ENCODE data around the gene CNTNAP5. TPM values are rescaled to one million over a fixed set of nuclear protein-coding genes. Genes with fewer than 3 reads are reported as not detected.

Gene CNTNAP5
- total and polyA plus RNA-seq, 2 of the 4 experiments (the other 2 are of a cell fraction): not detected

DNA sequence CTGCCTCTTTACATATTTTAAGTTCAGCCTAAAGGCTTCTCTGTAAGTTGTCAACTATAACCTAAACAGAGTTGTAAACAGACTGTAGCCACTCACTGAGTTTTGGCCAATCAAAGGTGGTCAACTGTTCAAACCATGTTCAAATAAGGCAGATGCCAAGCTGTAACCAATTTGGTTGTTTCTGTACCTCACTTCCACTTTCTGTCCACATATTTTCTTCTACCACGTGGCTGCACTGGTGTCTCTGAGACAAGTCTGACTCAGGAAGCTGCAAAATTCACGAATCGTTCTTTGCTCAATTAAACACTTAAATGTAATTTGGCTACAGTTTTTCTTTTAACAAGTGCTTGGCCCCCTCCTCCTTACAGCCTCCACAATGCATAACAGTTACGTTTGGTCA is 555.2 kb downstream of the CNTNAP5 start:
- TF ChIP-seq NFE2L2 (IDR thresholded peaks at IDR 0.05; ENCODE audit: low read depth, low read length): no peak
- no peak for TF ChIP-seq SMC3 (IDR thresholded peaks at IDR 0.05; ENCODE audit: low read depth, low read length)
- Histone ChIP-seq H4K5ac (ENCODE audit: low read depth, low read length) (no peak overlapping the region), H4K8ac (ENCODE audit: low read depth in 2 of 2, low read length in 2 of 2) (no peak overlapping the region), H3K9me1 (ENCODE audit: insufficient read depth, low read length) (no peaks in the 10 kb centered on the region), H3K36me3 (ENCODE audit: control insufficient read depth, insufficient read depth, low read length) (no peaks in the 10 kb centered on the region), H3K4me3 (ENCODE audit: insufficient read depth, low read depth, low read length) (no peak overlapping the region), H3K23ac (ENCODE audit: low read depth, low read length) (no peak overlapping the region), H2BK120ac (ENCODE audit: low read depth, low read length) (no peak overlapping the region), H3K18ac (ENCODE audit: low read depth, low read length) (no peak overlapping the region), H2AK5ac (ENCODE audit: low read depth, low read length) (no peak overlapping the region), H4K20me1 (ENCODE audit: insufficient read depth, low read length) (no peaks in the 10 kb centered on the region), H2AK9ac (replicated peaks; ENCODE audit: low read depth, low read length, poor library complexity) (no peak overlapping the region), H3K9me3 (ENCODE audit: control insufficient read depth, insufficient read depth, low read length) (no peaks in the 10 kb centered on the region), H2BK5ac (ENCODE audit: low read depth, low read length, poor library complexity, severe bottlenecking) (no peak overlapping the region), H3K27me3 (ENCODE audit: control insufficient read depth, insufficient read depth, low read length) (no peaks in the 10 kb centered on the region), H4K91ac (ENCODE audit: insufficient read depth, low read depth, low read length) (no peak overlapping the region), H2BK20ac (ENCODE audit: low read depth, low read length) (no peak overlapping the region), H3K9ac (ENCODE audit: low read depth, low read length) (no peak overlapping the region), H3K4me2 (ENCODE audit: low read depth, low read length) (no peak overlapping the region), H2BK15ac (ENCODE audit: low read depth, low read length) (no peak overlapping the region), H3K14ac (replicated peaks; ENCODE audit: low read depth, low read length) (no peak overlapping the region), H3K79me1 (ENCODE audit: low read depth in 1 of 2, low read length in 2 of 2) (no peaks in the 10 kb centered on the region), H3K27ac (ENCODE audit: insufficient read depth, low read length) (no peak overlapping the region), H3K4me1 (ENCODE audit: control insufficient read depth, insufficient read depth, low read length) (no peaks in the 10 kb centered on the region), H3K56ac (ENCODE audit: extremely low read depth, insufficient read depth, low read length) (no peak overlapping the region), H3K4ac (ENCODE audit: low read depth, low read length) (no peak overlapping the region), H2AFZ (replicated peaks; ENCODE audit: low read length, poor library complexity) (no peak overlapping the region)
- dilution Hi-C loops (cut with HindIII; ENCODE audit: low sequenced_read_pairs, unreplicated experiment) (no loop called here), in situ Hi-C loops (cut with MboI; ENCODE audit: low sequenced_read_pairs) (no loop called here), intact Hi-C loops (cut with micrococcal nuclease) (no loop called here)
- POLR2A ChIA-PET (ENCODE audit: unreplicated experiment): no interaction called here
- WGBS, 2 experiments (ENCODE audit: extremely low coverage in 2 of 2, insufficient read length in 1 of 2): 37% methylated on average over 3 of the region's 4 CpGs; no CpG with 5 or more reads in 1 of the 2 experiments
- DNase-seq (no peak), ATAC-seq (ENCODE audit: low read depth) (no peak)
- CTCF ChIA-PET: no interaction called here
- BruUV-seq (replicated peaks): no TSS peak

All from IMR-90 (cell line).